ENCODE measurements around the gene TRERF1. TPM values are rescaled to one million over a fixed set of nuclear protein-coding genes. Genes with fewer than 3 reads are reported as not detected.

TRERF1 gene
- total RNA-seq, 4 donors from 2014 or later, result 0.47 to 0.87 (median 0.50) TPM

DNA sequence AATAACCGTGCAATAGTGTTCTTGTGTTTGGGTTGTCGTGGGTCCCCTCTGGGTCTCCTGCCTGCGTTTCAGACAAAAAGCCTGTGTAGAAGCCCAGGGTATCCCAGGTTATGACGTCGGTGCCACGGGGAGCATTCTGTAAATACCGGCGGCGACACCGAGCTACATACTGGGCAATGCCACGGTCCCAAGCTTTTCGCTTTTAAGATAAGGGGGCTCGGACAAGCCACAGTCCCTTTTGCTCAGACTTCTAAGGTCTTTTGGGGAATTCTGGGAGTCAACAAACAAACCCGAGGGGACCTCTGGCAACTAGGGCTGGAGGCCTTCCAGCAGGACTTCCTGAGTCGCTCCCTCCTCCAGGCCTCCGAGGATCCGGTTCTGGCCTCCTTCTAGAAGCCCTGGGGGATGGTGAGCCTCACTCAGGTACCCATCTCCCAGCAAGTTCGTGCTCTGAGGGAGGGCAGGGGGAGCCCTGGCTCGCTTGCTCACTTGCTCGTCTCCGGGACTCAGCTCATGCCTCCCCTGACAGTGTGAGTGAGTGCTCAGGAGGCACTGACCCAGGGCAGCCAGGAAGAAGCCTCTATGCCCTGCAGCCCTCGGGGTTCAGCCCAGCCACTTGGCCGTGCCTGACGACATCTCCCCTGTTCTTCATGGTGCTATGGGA lies 171.6 kb downstream of the TRERF1 start:
- peaks cover 15 to 17% of the 10 kb centered on the region in 2 donors for H3K4me1 ChIP-seq
- H3K9me3 ChIP-seq, result no peaks in the 10 kb centered on the region
- TF ChIP-seq, protein P1, sequence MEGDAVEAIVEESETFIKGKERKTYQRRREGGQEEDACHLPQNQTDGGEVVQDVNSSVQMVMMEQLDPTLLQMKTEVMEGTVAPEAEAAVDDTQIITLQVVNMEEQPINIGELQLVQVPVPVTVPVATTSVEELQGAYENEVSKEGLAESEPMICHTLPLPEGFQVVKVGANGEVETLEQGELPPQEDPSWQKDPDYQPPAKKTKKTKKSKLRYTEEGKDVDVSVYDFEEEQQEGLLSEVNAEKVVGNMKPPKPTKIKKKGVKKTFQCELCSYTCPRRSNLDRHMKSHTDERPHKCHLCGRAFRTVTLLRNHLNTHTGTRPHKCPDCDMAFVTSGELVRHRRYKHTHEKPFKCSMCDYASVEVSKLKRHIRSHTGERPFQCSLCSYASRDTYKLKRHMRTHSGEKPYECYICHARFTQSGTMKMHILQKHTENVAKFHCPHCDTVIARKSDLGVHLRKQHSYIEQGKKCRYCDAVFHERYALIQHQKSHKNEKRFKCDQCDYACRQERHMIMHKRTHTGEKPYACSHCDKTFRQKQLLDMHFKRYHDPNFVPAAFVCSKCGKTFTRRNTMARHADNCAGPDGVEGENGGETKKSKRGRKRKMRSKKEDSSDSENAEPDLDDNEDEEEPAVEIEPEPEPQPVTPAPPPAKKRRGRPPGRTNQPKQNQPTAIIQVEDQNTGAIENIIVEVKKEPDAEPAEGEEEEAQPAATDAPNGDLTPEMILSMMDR (IDR thresholded peaks at IDR 0.05 in 4 of 5, conservative IDR thresholded peaks at IDR 0.05 in 1 of 5), result no peak
- TF ChIP-seq POLR2A (IDR thresholded peaks at IDR 0.05), result no peak
- H3K36me3 ChIP-seq, result no peaks in the 10 kb centered on the region
- intact Hi-C loops (cut with DNase I; ENCODE audit: low total_unique reads), result no loop called here
- in situ Hi-C loops (cut with MboI; ENCODE audit: low sequenced_read_pairs in 4 of 4), result no loop called here
- peak overlapping the region in 3 of 4 donors; percentile 3 to 47 (median 38) for H3K27ac ChIP-seq
- H3K27me3 ChIP-seq, result no peaks in the 10 kb centered on the region
- DNase-seq (no peak), ATAC-seq (no peak)
- no peak overlapping the region for H3K4me3 ChIP-seq

DNA sequence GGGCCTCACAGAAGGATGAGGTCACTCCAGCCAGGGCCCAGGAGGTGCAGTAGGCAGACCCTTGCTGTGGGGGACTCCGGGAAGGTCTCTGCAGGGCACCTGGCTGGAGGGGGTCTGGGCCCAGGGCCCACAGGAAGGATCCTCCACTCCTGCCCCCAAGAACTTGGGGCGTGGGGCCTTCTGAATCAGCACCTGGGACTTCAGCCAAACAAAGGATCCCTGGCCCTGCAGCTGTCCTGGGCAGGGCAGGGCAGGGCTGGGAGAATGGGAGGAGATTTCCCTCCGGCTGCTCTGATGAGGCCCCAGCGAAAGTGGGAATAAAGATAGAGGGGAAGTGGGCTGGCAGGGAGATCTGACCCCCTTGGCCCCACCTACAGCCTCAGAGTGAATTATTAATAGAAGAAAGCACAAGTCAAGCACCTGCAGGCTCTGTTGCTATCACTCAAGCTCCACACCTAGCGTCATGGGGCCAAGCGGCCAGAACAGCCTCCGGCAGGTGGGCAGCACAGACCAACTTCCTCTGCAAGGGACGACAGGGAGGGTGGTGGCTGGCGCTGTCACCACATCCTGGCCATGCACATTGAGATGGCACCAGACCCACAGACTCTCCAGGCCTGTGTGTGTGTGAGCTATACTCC lies 172.5 kb downstream of the TRERF1 start:
- H3K27ac ChIP-seq, result peak overlapping the region in 3 of 4 donors; percentile 3 to 47 (median 38)
- no peaks in the 10 kb centered on the region for H3K9me3 ChIP-seq
- no peaks in the 10 kb centered on the region for H3K27me3 ChIP-seq
- in situ Hi-C loops (cut with MboI; ENCODE audit: low sequenced_read_pairs in 4 of 4) (no loop called here), intact Hi-C loops (cut with DNase I; ENCODE audit: low total_unique reads) (no loop called here)
- H3K36me3 ChIP-seq, result no peaks in the 10 kb centered on the region
- DNase-seq (peak in 1 of 2 donors; percentile 33), ATAC-seq (no peak)
- H3K4me3 ChIP-seq, result no peak overlapping the region
- peaks cover 15 to 17% of the 10 kb centered on the region in 2 donors for H3K4me1 ChIP-seq
- TF ChIP-seq POLR2A (IDR thresholded peaks at IDR 0.05), result no peak
- TF ChIP-seq, protein P1 (IDR thresholded peaks at IDR 0.05 in 4 of 5, conservative IDR thresholded peaks at IDR 0.05 in 1 of 5), result no peak

DNA sequence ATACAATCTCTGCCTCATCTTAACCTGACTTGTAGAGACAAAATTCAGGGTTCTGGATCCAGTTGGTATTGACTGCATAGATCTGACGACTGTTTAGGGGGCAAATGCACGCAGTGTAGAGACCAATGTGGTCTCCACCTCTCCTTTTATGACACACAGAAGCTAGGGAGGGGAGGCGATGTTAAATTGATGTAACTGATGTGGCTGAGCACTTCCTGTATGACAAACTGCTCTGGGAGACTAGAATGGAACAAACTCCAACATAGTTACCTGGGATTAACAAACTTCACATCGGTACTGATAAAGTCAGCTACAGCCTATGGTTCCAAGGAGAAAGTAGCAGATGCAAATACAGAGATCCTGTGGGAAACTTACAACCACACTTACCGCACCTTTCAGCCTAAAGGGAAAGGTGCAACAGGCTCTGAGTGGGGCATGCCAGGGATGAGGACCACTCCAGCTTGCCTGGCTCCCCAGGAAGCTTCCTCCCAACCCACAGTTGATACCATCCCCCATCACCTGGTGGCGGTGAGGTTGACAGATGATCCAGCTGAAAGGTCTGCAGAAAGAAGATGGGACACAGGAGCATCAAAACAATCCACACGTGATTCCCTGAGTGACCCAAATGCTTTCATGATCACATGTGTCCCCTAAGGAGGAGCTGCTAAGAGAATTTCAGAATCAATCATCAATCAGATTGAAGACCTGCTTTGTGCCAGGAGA lies 173.4 kb downstream of the TRERF1 start:
- Histone ChIP-seq H3K27ac (no peak overlapping the region), H3K36me3 (no peaks in the 10 kb centered on the region), H3K9me3 (no peaks in the 10 kb centered on the region), H3K4me1 (peaks cover 15 to 17% of the 10 kb centered on the region in 2 donors), H3K4me3 (no peak overlapping the region), H3K27me3 (no peaks in the 10 kb centered on the region)
- in situ Hi-C loops (cut with MboI; ENCODE audit: low sequenced_read_pairs in 4 of 4) (no loop called here), intact Hi-C loops (cut with DNase I; ENCODE audit: low total_unique reads) (no loop called here)
- DNase-seq (no peak), ATAC-seq (no peak)
- TF ChIP-seq, protein P1 (IDR thresholded peaks at IDR 0.05 in 4 of 5, conservative IDR thresholded peaks at IDR 0.05 in 1 of 5), result no peak
- no peak for TF ChIP-seq POLR2A (IDR thresholded peaks at IDR 0.05)

DNA sequence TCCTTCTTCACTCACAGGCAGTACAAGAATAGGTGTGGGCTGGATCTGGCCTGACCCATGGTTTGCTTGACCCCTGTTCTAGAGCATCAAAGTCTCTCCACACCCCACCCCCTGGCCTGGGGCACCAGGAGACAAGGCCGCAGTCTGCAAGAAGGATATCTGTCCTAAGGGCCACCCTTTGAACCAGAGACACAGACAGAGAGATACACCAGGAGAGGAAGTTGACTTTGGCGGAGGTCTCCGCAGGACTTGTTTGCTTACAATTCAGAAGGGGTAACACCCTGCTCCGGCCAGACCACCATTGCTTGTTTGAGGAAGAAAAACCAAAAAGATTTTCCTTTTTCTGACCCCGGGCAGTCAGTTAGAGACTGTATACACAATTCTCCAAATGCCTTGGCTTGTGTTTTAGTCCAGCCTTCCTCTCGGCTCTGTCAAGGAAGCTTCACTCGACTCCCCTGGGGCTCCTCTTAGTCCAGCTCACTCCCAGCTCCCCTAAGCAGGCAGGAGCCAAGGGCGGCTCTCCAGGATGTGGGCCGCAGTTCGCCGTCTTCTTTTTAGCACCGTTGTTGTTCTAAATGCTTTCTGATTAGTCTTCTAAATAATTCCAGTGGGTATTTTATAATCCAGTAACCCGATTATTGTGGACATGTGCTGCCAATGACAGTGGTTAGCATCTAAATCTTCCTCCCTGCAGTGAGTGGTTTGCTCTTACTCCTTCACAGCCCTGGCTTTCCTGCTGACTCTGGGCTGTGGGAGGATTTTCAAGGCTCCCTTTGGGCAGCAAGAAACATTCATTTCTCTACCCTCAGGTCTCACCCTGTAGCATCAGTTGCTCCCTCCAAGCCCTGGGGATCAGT lies 175.5 kb downstream of the TRERF1 start:
- in situ Hi-C loops (cut with MboI; ENCODE audit: low sequenced_read_pairs in 4 of 4), result no loop called here
- TF ChIP-seq, protein P1 (IDR thresholded peaks at IDR 0.05 in 4 of 5, conservative IDR thresholded peaks at IDR 0.05 in 1 of 5), result no peak
- no peak for TF ChIP-seq POLR2A (IDR thresholded peaks at IDR 0.05)
- no peaks in the 10 kb centered on the region for H3K9me3 ChIP-seq
- H3K36me3 ChIP-seq, result no peaks in the 10 kb centered on the region
- intact Hi-C loops (cut with DNase I; ENCODE audit: low total_unique reads), result no loop called here
- no peak overlapping the region for H3K4me3 ChIP-seq
- H3K27ac ChIP-seq, result peak overlapping the region; percentile 33 to 49 (median 46)
- peaks cover 15 to 17% of the 10 kb centered on the region in 2 donors for H3K4me1 ChIP-seq
- peak; percentile 55 to 72 for ATAC-seq
- peak in 1 of 2 donors; percentile 34 for DNase-seq
- no peaks in the 10 kb centered on the region for H3K27me3 ChIP-seq

All from gastrocnemius medialis (tissue), 4 donors.